Non-pigmented ciliary epithelial cell (primary cell): Measurements from ENCODE around the gene SCAMP3.
A peak's percentile ranks its signal among the peaks of the same experiment; 100 is the strongest.
"Not testable (repeated sequence)": the region's sequence is repeated elsewhere in the genome, so short reads cannot be mapped to it uniquely, and the experiment has no call there.

Experiments
- DNase-seq: peaks from one replicate; pipeline ENCODE4 v3.0.0-alpha.2; 2010; ENCODE audit warnings: low read depth

SCAMP3 gene

GRCh38 chr1:155261852-155262673 lies at the start of gene SCAMP3:
SCAMP3 (minus strand) TSS chr1:155262360; CDS start chr1:155262151, 209 bp downstream.
- peak; percentile 98 for DNase-seq

GRCh38 chr1:155309423-155310021 lies 47.4 kb upstream of the SCAMP3 start:
- no peak for DNase-seq

- peak; percentile 93 for DNase-seq
These were observed 46.6 kb upstream of the SCAMP3 start, which contains the start of gene FDPS for GRCh38 chr1:155308493-155309422. FDPS (plus strand) TSS chr1:155308866; CDS start chr1:155309790, 924 bp downstream.

- DNase-seq = no peak
These were observed 45.1 kb upstream of the SCAMP3 start for GRCh38 chr1:155307247-155307740.

- no peak for DNase-seq
These were observed 43.8 kb upstream of the SCAMP3 start for GRCh38 chr1:155305881-155306391.

- no peak for DNase-seq
These were observed 42.5 kb upstream of the SCAMP3 start for GRCh38 chr1:155304558-155305063.

- no peak for DNase-seq
These were observed 39.2 kb upstream of the SCAMP3 start, which contains the start of gene PKLR for GRCh38 chr1:155301342-155301841. PKLR (minus strand) TSS chr1:155301438; CDS start chr1:155301395, 43 bp downstream.

- DNase-seq = no peak
These were observed 38.6 kb upstream of the SCAMP3 start for GRCh38 chr1:155300553-155301329.

GRCh38 chr1:155300024-155300423 lies 37.9 kb upstream of the SCAMP3 start:
- DNase-seq = no peak

GRCh38 chr1:155297384-155297783 lies 35.2 kb upstream of the SCAMP3 start:
- no peak for DNase-seq

GRCh38 chr1:155296661-155297060 lies 34.5 kb upstream of the SCAMP3 start:
- no peak for DNase-seq

GRCh38 chr1:155295942-155296267 lies 33.7 kb upstream of the SCAMP3 start:
- no peak for DNase-seq

- DNase-seq = no peak
These were observed 33.2 kb upstream of the SCAMP3 start for GRCh38 chr1:155295183-155295941.

- DNase-seq = no peak
These were observed 32.5 kb upstream of the SCAMP3 start for GRCh38 chr1:155294520-155295182.

- DNase-seq = no peak
These were observed 31.1 kb upstream of the SCAMP3 start for GRCh38 chr1:155293086-155293749.

- not testable (repeated sequence) for DNase-seq
These were observed 28.8 kb upstream of the SCAMP3 start for GRCh38 chr1:155291006-155291405.

- no peak for DNase-seq
These were observed 25.9 kb upstream of the SCAMP3 start for GRCh38 chr1:155287987-155288543.

GRCh38 chr1:155286544-155286943 lies 24.4 kb upstream of the SCAMP3 start:
- no peak for DNase-seq
